HepG2 (cell line): ENCODE results near the gene MCTS1. TPM values are rescaled to one million over a fixed set of nuclear protein-coding genes. Genes with fewer than 3 reads are reported as not detected.

ENCODE experiments used
- ARNT2 ChIP-seq: sonication (generic); formaldehyde crosslinking; IDR thresholded peaks from 2 replicates; pipeline ENCODE4 v1.8.0; 2022; ENCODE audit warnings: mild to moderate bottlenecking, low read depth, missing genetic modification reagents, moderate library complexity
- CCAR2 ChIP-seq: fragments of 200-400 bp; formaldehyde crosslinking; optimal IDR thresholded peaks from 2 replicates; pipeline ENCODE3; 2018; ENCODE audit warnings: low read depth, mild to moderate bottlenecking, low read length, moderate library complexity
- DMAP1 ChIP-seq: IDR thresholded peaks from 2 replicates; pipeline ENCODE4 v1.6.1; 2016
- EEA1 ChIP-seq: sonication (generic); formaldehyde crosslinking; IDR thresholded peaks from 2 replicates; pipeline ENCODE4 v1.5.1; 2020; ENCODE audit warnings: mild to moderate bottlenecking, missing genetic modification reagents, borderline replicate concordance
- GFI1 ChIP-seq: sonication (generic); formaldehyde crosslinking; IDR thresholded peaks from 2 replicates; pipeline ENCODE4 v1.5.0; 2020; ENCODE audit warnings: missing genetic modification reagents, mild to moderate bottlenecking, borderline replicate concordance
- HNRNPL ChIP-seq: fragments of 200-400 bp; formaldehyde crosslinking; IDR thresholded peaks from 2 replicates; pipeline ENCODE4 v1.6.1; 2017; ENCODE audit warnings: mild to moderate bottlenecking, low read depth, low read length
- MAZ ChIP-seq, 2 experiments: sonication (generic) in 1 of 2; formaldehyde crosslinking in 1 of 2; IDR thresholded peaks; 2 replicates each; pipeline versions ENCODE4 v1.5.0 to v1.6.1; 2012 to 2020; ENCODE audit warnings: low read depth in 2 of 2, mild to moderate bottlenecking in 2 of 2, borderline replicate concordance in 1 of 2, improper control_type of control experiment in 1 of 2, low read length in 1 of 2, missing genetic modification reagents in 1 of 2, moderate library complexity in 1 of 2
- MEF2D ChIP-seq: sonication (generic); formaldehyde crosslinking; IDR thresholded peaks from 2 replicates; pipeline ENCODE4 v1.5.1; 2020; ENCODE audit warnings: mild to moderate bottlenecking, missing genetic modification reagents
- PRMT3 ChIP-seq: sonication (generic); formaldehyde crosslinking; IDR thresholded peaks from 2 replicates; pipeline ENCODE4 v1.8.1; 2022; ENCODE audit warnings: low read depth, mild to moderate bottlenecking, moderate library complexity, missing genetic modification reagents, borderline replicate concordance
- RBFOX2 ChIP-seq: fragments of 200-400 bp; formaldehyde crosslinking; IDR thresholded peaks from 2 replicates; pipeline ENCODE4 v1.6.1; 2017; ENCODE audit warnings: low read depth, mild to moderate bottlenecking, low read length
- SMAD3 ChIP-seq: sonication (generic); formaldehyde crosslinking; IDR thresholded peaks from 2 replicates; pipeline ENCODE4 v1.4.0; 2020; ENCODE audit warnings: missing genetic modification reagents
- TAF1 ChIP-seq: sonication (generic); formaldehyde crosslinking; IDR thresholded peaks from 2 replicates; pipeline ENCODE4 v1.4.0; 2020; ENCODE audit warnings: missing genetic modification reagents
- YEATS4 ChIP-seq: sonication (generic); formaldehyde crosslinking; IDR thresholded peaks from 2 replicates; pipeline ENCODE4 v1.4.0; 2020; ENCODE audit warnings: missing genetic modification reagents, borderline replicate concordance
- ZFP36L1 ChIP-seq: sonication (generic); formaldehyde crosslinking; IDR thresholded peaks from 2 replicates; pipeline ENCODE4 v1.8.0; 2022; ENCODE audit warnings: mild to moderate bottlenecking, missing genetic modification reagents, moderate library complexity
- ZMAT3 ChIP-seq: sonication (generic); formaldehyde crosslinking; conservative IDR thresholded peaks from 2 replicates; pipeline ENCODE4 v1.7.0; 2021; ENCODE audit warnings: missing genetic modification reagents
- ZMYM4 ChIP-seq: sonication (generic); formaldehyde crosslinking; IDR thresholded peaks from 2 replicates; pipeline ENCODE4 v1.8.1; 2023; ENCODE audit warnings: mild to moderate bottlenecking, missing genetic modification reagents
- ZNF274 ChIP-seq: sonication (generic); formaldehyde crosslinking; IDR thresholded peaks from 2 replicates; pipeline ENCODE4 v1.5.1; 2020; ENCODE audit warnings: mild to moderate bottlenecking, missing genetic modification reagents
- ZNF441 ChIP-seq: sonication (generic); formaldehyde crosslinking; IDR thresholded peaks from 2 replicates; pipeline ENCODE4 v1.7.0; 2021; ENCODE audit warnings: missing genetic modification reagents, borderline replicate concordance
- ZNF629 ChIP-seq: sonication (generic); formaldehyde crosslinking; conservative IDR thresholded peaks from 2 replicates; pipeline ENCODE4 v1.5.0; 2020; ENCODE audit warnings: missing genetic modification reagents
- ZSCAN25 ChIP-seq: sonication (generic); formaldehyde crosslinking; IDR thresholded peaks from 2 replicates; pipeline ENCODE4 v1.8.0; 2022; ENCODE audit warnings: mild to moderate bottlenecking, missing genetic modification reagents
- polyA plus RNA-seq, 8 experiments: library from polyadenylated mRNA; depleted of rRNA in 3 of 8; stranded (reverse) in 7 of 8; unstranded in 1 of 8; fragments of >200 nt; fragmentation: Illumina TruSeq in 4 of 8; extraction: Trizol in 4 of 8; gene quantifications; 2 replicates each; pipeline versions ENCODE4 v1.2.1 to v1.2.3, GENCODE V29; 2011 to 2016; ENCODE audit warnings: low read depth in 4 of 8, missing spikeins in 1 of 8, mixed read lengths in 1 of 8; ENCODE audit not compliant: insufficient read depth in 1 of 8
- total RNA-seq, 5 experiments: library from RNA; depleted of rRNA; stranded (reverse); fragments of >200 nt; fragmentation: Illumina TruSeq; extraction: Trizol; gene quantifications; 2 replicates each; pipeline ENCODE4 v1.2.3, GENCODE V29; 2016; ENCODE audit warnings: low read depth in 1 of 5
- TF ChIP-seq, protein P1 (sequence below): IDR thresholded peaks from 2 replicates; pipeline ENCODE4 v1.6.1; 2012; ENCODE audit warnings: low read depth, low read length, improper control_type of control experiment
- TF ChIP-seq, protein P2 (sequence below): fragments of 450-650 bp; IDR thresholded peaks from 2 replicates; pipeline ENCODE4 v1.6.1; 2016
- TF ChIP-seq, protein P3 (sequence below): sonication (generic); formaldehyde crosslinking; IDR thresholded peaks from 2 replicates; pipeline ENCODE4 v1.5.0; 2020; ENCODE audit warnings: missing genetic modification reagents

MCTS1 gene
- total and polyA plus RNA-seq, 2 of the 13 experiments (the other 11 are each of a cell fraction or from before 2014, with no cell fraction given), result 30.1 to 59.0 TPM

DNA sequence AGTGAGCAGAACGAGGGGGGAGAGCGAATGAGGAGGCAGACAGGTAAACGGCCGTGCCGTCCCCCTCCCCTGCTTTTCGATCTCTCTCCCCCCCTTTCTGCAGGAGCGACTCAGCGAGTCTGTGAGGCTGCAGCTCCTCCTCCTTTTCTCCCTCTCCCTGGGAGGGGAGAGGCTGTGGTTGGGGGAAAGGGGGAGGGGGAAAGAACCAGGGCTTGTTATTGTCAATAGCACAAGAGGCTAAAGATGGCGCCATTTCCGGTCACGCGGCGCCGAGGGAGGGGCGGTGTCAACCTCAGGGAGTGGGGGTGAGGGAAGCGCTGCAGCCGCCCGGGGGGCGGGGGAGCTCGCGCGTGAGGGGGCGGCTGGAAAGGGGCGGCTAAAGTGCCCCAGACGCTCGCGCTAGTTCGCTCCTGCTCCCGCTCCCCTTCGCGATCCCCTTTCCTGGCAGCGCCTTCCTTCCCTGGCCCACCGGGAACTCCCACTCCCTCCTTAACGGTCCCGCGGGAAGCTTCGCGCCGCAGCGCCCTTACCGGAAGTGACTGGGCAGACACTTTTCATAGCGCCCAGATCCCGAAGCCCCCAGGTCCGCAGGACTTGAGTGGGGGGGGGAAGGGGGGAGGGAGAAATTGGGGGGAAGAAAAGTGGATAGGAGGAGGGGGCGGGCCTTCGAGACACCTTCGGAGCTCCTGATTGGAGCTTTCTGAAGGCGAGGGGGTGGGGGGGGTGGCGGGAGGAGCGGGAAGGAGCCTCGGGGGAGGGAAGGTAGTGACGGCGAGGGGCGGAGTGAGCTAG is 42.9 kb upstream of the MCTS1 start, which contains the start of gene CUL4B (continued):
- TF ChIP-seq, protein P1, sequence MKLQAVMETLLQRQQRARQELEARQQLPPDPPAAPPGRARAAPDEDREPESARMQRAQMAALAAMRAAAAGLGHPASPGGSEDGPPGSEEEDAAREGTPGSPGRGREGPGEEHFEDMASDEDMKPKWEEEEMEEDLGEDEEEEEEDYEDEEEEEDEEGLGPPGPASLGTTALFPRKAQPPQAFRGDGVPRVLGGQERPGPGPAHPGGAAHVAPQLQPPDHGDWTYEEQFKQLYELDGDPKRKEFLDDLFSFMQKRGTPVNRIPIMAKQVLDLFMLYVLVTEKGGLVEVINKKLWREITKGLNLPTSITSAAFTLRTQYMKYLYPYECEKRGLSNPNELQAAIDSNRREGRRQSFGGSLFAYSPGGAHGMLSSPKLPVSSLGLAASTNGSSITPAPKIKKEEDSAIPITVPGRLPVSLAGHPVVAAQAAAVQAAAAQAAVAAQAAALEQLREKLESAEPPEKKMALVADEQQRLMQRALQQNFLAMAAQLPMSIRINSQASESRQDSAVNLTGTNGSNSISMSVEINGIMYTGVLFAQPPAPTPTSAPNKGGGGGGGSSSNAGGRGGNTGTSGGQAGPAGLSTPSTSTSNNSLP, result no peak
- TF ChIP-seq ZMAT3 (CRISPR knock-in tag) (no peak), EEA1 (CRISPR knock-in tag) (no peak), ZFP36L1 (CRISPR knock-in tag) (no peak), ZSCAN25 (CRISPR knock-in tag) (peak; percentile 63; the same call in 1 of the 2 replicates), ZMYM4 (CRISPR knock-in tag) (peak; percentile 52; the same call in 1 of the 2 replicates), ARNT2 (CRISPR knock-in tag) (peak; percentile 50; the same call in 1 of the 2 replicates), ZNF441 (CRISPR knock-in tag) (no peak), TAF1 (peak; percentile 39; the same call in 1 of the 2 replicates), MEF2D (no peak), HNRNPL (no peak), PRMT3 (CRISPR knock-in tag) (no peak), MAZ (IDR thresholded peaks at IDR 0.05; ENCODE audit: borderline replicate concordance, low read depth, low read length) (peak; percentile 93; the same call in 1 of the 2 replicates), MAZ (CRISPR knock-in tag; IDR thresholded peaks at IDR 0.05; ENCODE audit: low read depth) (peak; percentile 83), GFI1 (peak; percentile 41; the same call in 1 of the 2 replicates), ZNF629 (CRISPR knock-in tag) (no peak), CCAR2 (no peak), YEATS4 (0 out of 2 replicates have a peak, but pooled peaks have one; percentile 32), ZNF274 (CRISPR knock-in tag) (no peak), SMAD3 (CRISPR knock-in tag) (no peak), DMAP1 (CRISPR knock-in tag) (peak; percentile 59; the same call in 1 of the 2 replicates), RBFOX2 (peak; percentile 73)
- TF ChIP-seq, protein P2, sequence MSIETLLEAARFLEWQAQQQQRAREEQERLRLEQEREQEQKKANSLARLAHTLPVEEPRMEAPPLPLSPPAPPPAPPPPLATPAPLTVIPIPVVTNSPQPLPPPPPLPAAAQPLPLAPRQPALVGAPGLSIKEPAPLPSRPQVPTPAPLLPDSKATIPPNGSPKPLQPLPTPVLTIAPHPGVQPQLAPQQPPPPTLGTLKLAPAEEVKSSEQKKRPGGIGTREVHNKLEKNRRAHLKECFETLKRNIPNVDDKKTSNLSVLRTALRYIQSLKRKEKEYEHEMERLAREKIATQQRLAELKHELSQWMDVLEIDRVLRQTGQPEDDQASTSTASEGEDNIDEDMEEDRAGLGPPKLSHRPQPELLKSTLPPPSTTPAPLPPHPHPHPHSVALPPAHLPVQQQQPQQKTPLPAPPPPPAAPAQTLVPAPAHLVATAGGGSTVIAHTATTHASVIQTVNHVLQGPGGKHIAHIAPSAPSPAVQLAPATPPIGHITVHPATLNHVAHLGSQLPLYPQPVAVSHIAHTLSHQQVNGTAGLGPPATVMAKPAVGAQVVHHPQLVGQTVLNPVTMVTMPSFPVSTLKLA, result no peak
- TF ChIP-seq, protein P3, sequence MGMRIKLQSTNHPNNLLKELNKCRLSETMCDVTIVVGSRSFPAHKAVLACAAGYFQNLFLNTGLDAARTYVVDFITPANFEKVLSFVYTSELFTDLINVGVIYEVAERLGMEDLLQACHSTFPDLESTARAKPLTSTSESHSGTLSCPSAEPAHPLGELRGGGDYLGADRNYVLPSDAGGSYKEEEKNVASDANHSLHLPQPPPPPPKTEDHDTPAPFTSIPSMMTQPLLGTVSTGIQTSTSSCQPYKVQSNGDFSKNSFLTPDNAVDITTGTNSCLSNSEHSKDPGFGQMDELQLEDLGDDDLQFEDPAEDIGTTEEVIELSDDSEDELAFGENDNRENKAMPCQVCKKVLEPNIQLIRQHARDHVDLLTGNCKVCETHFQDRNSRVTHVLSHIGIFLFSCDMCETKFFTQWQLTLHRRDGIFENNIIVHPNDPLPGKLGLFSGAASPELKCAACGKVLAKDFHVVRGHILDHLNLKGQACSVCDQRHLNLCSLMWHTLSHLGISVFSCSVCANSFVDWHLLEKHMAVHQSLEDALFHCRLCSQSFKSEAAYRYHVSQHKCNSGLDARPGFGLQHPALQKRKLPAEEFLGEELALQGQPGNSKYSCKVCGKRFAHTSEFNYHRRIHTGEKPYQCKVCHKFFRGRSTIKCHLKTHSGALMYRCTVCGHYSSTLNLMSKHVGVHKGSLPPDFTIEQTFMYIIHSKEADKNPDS (CRISPR knock-in tag), result no peak
